Measurements from ENCODE around the gene PTGER2. TPM values are rescaled to one million over a fixed set of nuclear protein-coding genes. Genes with fewer than 3 reads are reported as not detected.

The PTGER2 gene, protein sequence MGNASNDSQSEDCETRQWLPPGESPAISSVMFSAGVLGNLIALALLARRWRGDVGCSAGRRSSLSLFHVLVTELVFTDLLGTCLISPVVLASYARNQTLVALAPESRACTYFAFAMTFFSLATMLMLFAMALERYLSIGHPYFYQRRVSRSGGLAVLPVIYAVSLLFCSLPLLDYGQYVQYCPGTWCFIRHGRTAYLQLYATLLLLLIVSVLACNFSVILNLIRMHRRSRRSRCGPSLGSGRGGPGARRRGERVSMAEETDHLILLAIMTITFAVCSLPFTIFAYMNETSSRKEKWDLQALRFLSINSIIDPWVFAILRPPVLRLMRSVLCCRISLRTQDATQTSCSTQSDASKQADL
- polyA plus RNA-seq (not detected in 2 replicates), polyA minus RNA-seq (not detected in 2 replicates)

DNA sequence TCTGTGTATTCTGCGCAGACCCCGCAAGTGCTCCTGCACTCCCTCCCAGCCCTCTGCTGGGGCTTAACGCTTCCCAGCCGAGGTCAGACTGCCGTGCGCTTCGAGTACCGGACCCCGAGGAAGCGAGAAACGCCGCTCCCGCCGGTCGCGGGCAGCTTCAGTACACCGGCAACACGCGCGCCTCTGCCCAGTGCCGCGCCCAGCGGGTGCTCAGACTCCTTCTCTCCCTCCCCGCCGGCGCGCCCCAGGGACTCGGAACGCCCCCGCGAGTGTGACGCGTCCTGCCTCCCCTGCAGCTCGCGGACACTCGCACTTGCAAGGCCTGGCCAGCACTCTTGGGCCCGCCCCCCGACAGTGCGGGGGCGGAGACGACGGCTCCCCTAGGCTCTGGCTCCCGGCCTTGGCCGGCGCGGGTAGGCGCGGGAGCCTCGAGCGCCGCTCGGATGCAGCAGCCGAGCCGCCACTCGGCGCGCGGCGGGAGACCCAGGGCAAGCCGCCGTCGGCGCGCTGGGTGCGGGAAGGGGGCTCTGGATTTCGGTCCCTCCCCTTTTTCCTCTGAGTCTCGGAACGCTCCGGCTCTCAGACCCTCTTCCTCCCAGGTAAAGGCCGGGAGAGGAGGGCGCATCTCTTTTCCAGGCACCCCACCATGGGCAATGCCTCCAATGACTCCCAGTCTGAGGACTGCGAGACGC is at the start of gene PTGER2:
TSS of gene PTGER2 (plus strand) at position 410 of the 692 bp plus-strand sequence. CDS start at position 647, 237 bp downstream.
- Histone ChIP-seq H2AFZ (ENCODE audit: low read depth, low read length) (peak within 1 kb of the TSS; percentile 34), H4K20me1 (ENCODE audit: insufficient read depth) (no peaks in the 10 kb centered on the region), H3F3A (ENCODE audit: insufficient read depth, low read length, poor library complexity, severe bottlenecking) (no peaks in the 10 kb centered on the region), H3K36me3 (ENCODE audit: insufficient read depth, low read length) (no peaks in the 10 kb centered on the region), H3K79me2 (replicated peaks; ENCODE audit: insufficient read depth, low read length) (no peaks in the 10 kb centered on the region), H3K9me2 (ENCODE audit: insufficient read depth, low read length) (no peaks in the 10 kb centered on the region), H3K4me3 (ENCODE audit: low read length) (peak within 1 kb of the TSS; percentile 72), H3K27ac (ENCODE audit: low read length) (no peak within 1 kb of the TSS), H3K9me3 (ENCODE audit: low read length) (no peaks in the 10 kb centered on the region), H3K27me3 (ENCODE audit: insufficient read depth, low read depth, low read length) (peaks cover 65% of the 10 kb centered on the region), H3K4me2 (ENCODE audit: low read length) (peak within 1 kb of the TSS; percentile 76), H3K9ac (ENCODE audit: low read length) (peak within 1 kb of the TSS; percentile 38)
- TF ChIP-seq MXI1 (conservative IDR thresholded peaks at IDR 0.05; ENCODE audit: poor library complexity, severe bottlenecking) (no peak), POLR2AphosphoS5 (IDR thresholded peaks at IDR 0.05) (peak; percentile 2), TAF1 (IDR thresholded peaks at IDR 0.05; ENCODE audit: low read depth) (no peak), SMC3 (conservative IDR thresholded peaks at IDR 0.05; ENCODE audit: poor library complexity) (peak; percentile 18), EP300 (conservative IDR thresholded peaks at IDR 0.05; ENCODE audit: poor library complexity, severe bottlenecking) (no peak)
- TF ChIP-seq, protein P1, sequence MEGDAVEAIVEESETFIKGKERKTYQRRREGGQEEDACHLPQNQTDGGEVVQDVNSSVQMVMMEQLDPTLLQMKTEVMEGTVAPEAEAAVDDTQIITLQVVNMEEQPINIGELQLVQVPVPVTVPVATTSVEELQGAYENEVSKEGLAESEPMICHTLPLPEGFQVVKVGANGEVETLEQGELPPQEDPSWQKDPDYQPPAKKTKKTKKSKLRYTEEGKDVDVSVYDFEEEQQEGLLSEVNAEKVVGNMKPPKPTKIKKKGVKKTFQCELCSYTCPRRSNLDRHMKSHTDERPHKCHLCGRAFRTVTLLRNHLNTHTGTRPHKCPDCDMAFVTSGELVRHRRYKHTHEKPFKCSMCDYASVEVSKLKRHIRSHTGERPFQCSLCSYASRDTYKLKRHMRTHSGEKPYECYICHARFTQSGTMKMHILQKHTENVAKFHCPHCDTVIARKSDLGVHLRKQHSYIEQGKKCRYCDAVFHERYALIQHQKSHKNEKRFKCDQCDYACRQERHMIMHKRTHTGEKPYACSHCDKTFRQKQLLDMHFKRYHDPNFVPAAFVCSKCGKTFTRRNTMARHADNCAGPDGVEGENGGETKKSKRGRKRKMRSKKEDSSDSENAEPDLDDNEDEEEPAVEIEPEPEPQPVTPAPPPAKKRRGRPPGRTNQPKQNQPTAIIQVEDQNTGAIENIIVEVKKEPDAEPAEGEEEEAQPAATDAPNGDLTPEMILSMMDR (IDR thresholded peaks at IDR 0.05; ENCODE audit: poor library complexity, severe bottlenecking): no peak

DNA sequence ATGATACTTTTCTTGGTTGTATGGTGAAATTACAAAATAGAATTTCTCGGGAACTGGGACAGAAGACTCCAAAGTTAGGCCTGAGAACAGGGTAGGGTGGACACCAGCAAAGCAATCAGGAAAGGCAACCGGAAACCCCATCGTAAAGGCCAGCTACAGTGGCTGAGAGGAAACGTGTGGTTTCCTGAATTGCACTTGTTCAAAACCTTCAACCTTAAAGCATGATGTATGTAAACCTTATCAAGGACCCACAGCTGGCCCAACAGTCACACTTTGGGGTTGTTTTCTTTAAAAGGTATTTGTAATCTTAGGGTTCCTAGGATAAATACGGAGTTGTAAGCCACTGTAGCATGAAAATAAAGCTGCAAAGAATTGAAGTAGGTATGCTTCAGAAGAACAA is 48.9 kb upstream of the PTGER2 start:
- TF ChIP-seq TAF1 (IDR thresholded peaks at IDR 0.05; ENCODE audit: low read depth): no peak
- no peak for TF ChIP-seq EZH2 (IDR thresholded peaks at IDR 0.05; ENCODE audit: borderline replicate concordance, insufficient read depth, low read length, poor library complexity, severe bottlenecking)
- TF ChIP-seq, protein P1 (IDR thresholded peaks at IDR 0.05; ENCODE audit: poor library complexity, severe bottlenecking): no peak
- TF ChIP-seq, protein P2, sequence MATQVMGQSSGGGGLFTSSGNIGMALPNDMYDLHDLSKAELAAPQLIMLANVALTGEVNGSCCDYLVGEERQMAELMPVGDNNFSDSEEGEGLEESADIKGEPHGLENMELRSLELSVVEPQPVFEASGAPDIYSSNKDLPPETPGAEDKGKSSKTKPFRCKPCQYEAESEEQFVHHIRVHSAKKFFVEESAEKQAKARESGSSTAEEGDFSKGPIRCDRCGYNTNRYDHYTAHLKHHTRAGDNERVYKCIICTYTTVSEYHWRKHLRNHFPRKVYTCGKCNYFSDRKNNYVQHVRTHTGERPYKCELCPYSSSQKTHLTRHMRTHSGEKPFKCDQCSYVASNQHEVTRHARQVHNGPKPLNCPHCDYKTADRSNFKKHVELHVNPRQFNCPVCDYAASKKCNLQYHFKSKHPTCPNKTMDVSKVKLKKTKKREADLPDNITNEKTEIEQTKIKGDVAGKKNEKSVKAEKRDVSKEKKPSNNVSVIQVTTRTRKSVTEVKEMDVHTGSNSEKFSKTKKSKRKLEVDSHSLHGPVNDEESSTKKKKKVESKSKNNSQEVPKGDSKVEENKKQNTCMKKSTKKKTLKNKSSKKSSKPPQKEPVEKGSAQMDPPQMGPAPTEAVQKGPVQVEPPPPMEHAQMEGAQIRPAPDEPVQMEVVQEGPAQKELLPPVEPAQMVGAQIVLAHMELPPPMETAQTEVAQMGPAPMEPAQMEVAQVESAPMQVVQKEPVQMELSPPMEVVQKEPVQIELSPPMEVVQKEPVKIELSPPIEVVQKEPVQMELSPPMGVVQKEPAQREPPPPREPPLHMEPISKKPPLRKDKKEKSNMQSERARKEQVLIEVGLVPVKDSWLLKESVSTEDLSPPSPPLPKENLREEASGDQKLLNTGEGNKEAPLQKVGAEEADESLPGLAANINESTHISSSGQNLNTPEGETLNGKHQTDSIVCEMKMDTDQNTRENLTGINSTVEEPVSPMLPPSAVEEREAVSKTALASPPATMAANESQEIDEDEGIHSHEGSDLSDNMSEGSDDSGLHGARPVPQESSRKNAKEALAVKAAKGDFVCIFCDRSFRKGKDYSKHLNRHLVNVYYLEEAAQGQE (IDR thresholded peaks at IDR 0.05; ENCODE audit: borderline replicate concordance): no peak
- Histone ChIP-seq H2AFZ (ENCODE audit: low read depth, low read length) (no peak overlapping the region), H3K9ac (ENCODE audit: low read length) (no peak overlapping the region), H3K27me3 (ENCODE audit: insufficient read depth, low read depth, low read length) (peaks cover 47% of the 10 kb centered on the region), H3K27ac (ENCODE audit: low read length) (no peak overlapping the region), H3K36me3 (ENCODE audit: insufficient read depth, low read length) (no peaks in the 10 kb centered on the region), H3F3A (ENCODE audit: insufficient read depth, low read length, poor library complexity, severe bottlenecking) (no peaks in the 10 kb centered on the region), H3K4me3 (ENCODE audit: low read length) (no peak overlapping the region), H3K4me2 (ENCODE audit: low read length) (no peak overlapping the region), H3K9me3 (ENCODE audit: low read length) (no peaks in the 10 kb centered on the region), H4K20me1 (ENCODE audit: insufficient read depth) (no peaks in the 10 kb centered on the region), H3K9me2 (ENCODE audit: insufficient read depth, low read length) (no peaks in the 10 kb centered on the region), H3K79me2 (replicated peaks; ENCODE audit: insufficient read depth, low read length) (no peaks in the 10 kb centered on the region)

Data from neural cell (in vitro differentiated cells).